ENCODE data around the gene GDPD1. TPM values are rescaled to one million over a fixed set of nuclear protein-coding genes. Genes with fewer than 3 reads are reported as not detected.

GDPD1 gene
- total RNA-seq, 1 experiment from 2014 or later = not detected

DNA sequence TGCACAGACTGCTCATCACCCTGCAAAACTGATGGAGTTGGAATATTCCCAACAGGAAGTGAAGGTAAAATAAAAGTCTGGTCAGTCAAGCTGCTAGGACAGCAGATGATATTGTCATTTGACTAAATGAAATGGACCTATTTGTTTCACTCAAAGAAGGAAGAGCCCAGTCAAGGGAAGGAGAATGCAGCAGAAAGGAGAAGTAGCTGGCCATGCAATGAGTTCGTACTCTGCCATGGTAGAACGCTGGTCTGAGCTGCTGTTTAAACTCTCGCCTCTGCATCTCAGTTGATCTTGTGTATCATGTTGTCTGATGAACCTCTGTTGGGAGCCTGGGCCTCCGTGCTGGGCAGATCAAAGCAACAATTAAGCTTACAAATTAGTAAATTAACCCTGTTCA is 95.6 kb downstream of the GDPD1 start:
- DNase-seq (ENCODE audit: low spot score) = no peak

Small RNAs within 50 kb of the gene (small RNA-seq; reads per million reads assigned to genes)
- gene RF00019 (not detected), gene SNRPGP17 (not detected)

Other genes with a start within 250 kb of the GDPD1 start
- gene TRIM37, start 113.6 kb upstream of the GDPD1 start, total RNA-seq (2014; rRNA removed; shearing (Covaris generic)) = 18.0 and 21.7 TPM in 2 replicates
- 43.5 and 47.0 TPM in 2 replicates for gene SKA2, start 65.3 kb upstream of the GDPD1 start, total RNA-seq (2014; rRNA removed; shearing (Covaris generic))
- gene PRR11, start 64.8 kb upstream of the GDPD1 start, total RNA-seq (2014; rRNA removed; shearing (Covaris generic)) = 9.7 and 10.0 TPM in 2 replicates
- 8.7 and 10.5 TPM in 2 replicates for gene SMG8, start 10.5 kb upstream of the GDPD1 start, total RNA-seq (2014; rRNA removed; shearing (Covaris generic))
- gene YPEL2, start 111.1 kb downstream of the GDPD1 start, total RNA-seq (2014; rRNA removed; shearing (Covaris generic)) = 10.9 and 13.4 TPM in 2 replicates

All from HT-29 (cell line).